Hindlimb muscle (tissue), 1 donor: ENCODE data around the gene CTAG1A. TPM values are rescaled to one million over a fixed set of nuclear protein-coding genes. Genes with fewer than 3 reads are reported as not detected.
"Not testable (repeated sequence)": the region's sequence is repeated elsewhere in the genome, so short reads cannot be mapped to it uniquely, and the experiment has no call there.

Source experiments
- DNase-seq: peaks from one replicate; pipeline ENCODE4 v3.0.0-alpha.2; 2013
- polyA plus RNA-seq: library from polyadenylated mRNA; unstranded; fragments of 120-200 nt; gene quantifications from one replicate; pipeline ENCODE4 v1.2.1, GENCODE V29; 2013; ENCODE audit not compliant: insufficient read length

Gene CTAG1A
- polyA plus RNA-seq = not detected

DNA sequence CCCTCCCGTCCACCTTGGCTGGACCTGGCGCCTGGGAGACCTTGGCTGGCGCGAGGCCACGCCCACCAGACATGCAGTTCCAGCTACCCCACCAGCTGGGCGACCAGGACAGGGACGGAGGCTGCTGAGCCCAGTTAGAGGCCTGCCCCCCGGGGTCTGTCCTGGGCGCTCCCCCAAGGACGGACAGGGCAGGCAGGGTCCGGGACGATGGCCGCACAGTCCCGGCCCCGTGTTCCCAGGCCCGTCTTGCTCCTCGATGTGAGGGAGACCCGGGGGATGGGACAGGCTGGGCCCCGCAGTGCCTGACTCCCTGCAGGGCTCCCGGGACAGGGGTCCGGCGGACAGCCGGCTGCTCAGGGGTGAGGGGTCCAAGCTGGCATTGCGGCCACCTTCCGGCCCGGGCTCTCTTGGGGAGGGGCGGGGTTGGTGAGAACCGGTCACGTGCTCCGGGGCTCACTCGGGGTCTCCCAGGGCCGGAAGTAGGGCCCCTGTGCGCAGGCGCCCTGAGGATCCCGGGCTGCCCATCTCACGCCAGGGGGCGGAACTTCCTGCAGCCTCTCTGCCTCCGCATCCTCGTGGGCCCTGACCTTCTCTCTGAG is at the start of gene CTAG1A:
Gene CTAG1A (plus strand): TSS at position 549 of the 599 bp plus-strand sequence. CDS start 74 bp downstream, outside the sequence.
- DNase-seq = not testable (repeated sequence)

GRCh38 chrX:154535892-154536291 is 49.0 kb upstream of the CTAG1A start:
- DNase-seq = no peak

GRCh38 chrX:154539077-154539476 is 45.9 kb upstream of the CTAG1A start:
- no peak for DNase-seq

- not testable (repeated sequence) for DNase-seq
These were observed 44.6 kb upstream of the CTAG1A start for GRCh38 chrX:154540365-154540764.

GRCh38 chrX:154540897-154541535 is 43.9 kb upstream of the CTAG1A start:
- no peak for DNase-seq

- DNase-seq = no peak
These were observed 43.4 kb upstream of the CTAG1A start for GRCh38 chrX:154541589-154541895.

DNA sequence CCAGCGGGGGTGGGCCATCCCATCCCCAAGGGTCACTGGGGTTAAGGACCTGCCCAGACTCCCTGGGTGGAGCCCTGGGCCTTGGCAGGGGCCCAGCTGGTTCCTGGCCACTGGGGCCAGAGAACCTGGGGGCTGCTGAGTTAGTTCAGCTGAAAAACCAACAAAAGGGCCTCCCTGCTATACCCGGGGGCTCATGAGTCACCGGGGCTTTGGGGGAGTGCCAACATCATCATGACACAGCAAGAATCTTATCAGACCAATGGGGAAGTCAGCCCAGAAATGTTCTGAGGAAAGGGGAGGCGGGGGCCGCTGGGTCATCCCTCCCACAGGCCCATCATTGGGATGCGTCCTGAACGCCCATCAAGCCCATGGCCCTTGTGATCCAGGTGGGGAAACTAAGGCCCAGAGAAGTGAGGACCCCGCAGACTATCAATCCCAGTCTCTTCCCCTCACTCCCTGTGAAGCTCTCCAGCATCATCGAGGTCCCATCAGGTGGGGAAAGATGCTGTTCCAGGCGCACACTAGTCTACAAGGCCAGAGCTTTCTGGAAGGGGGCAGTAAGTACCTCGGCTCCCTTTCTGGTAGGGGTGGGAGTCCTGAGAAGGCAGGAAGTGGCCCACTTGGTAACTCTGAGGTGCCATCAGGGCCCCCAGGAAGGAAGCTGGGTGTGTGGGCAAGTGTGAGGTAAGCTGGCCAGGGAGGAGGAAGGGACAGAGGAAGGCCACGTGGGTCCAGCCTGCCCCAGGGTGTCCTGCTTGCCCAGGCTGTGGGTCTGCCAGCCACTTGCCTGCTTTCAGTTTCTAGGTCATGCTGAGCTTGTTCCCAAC is 42.8 kb upstream of the CTAG1A start:
- DNase-seq = no peak

DNA sequence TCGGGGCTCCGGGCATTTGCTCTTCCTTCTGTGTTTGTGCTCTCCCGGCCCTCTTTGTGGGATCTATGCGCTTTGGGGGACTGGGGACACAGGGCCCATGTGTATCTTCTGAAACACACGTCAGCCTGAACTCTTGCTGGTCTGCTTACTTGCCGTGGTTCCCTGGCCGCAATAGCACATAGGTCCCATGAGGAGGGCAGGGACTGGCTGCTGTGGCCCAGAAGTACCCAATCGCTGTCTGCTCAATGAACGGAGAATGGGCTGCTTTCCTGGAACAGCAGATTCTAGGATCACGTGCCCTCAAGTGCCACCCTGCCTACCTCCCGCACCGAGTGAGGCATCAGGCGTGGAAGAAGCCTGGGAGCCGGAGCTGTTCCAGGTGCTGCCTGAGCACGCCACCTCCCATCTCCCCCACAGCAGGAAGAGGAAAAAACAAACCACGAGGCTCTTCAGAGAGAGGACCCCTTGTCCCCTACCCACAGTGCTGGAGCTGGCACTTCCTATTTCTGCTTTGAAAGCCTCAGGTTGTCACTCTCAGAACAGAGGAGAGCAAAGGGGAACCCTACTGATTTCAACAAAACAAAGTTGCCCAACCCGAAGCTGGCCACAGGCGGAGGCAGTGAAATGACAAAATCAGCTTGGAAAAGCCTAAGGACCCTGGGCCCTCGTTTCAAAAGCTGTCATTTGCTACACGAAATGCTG is 42.1 kb upstream of the CTAG1A start:
- no peak for DNase-seq

GRCh38 chrX:154545673-154546274 is 39.2 kb upstream of the CTAG1A start:
- no peak for DNase-seq

DNA sequence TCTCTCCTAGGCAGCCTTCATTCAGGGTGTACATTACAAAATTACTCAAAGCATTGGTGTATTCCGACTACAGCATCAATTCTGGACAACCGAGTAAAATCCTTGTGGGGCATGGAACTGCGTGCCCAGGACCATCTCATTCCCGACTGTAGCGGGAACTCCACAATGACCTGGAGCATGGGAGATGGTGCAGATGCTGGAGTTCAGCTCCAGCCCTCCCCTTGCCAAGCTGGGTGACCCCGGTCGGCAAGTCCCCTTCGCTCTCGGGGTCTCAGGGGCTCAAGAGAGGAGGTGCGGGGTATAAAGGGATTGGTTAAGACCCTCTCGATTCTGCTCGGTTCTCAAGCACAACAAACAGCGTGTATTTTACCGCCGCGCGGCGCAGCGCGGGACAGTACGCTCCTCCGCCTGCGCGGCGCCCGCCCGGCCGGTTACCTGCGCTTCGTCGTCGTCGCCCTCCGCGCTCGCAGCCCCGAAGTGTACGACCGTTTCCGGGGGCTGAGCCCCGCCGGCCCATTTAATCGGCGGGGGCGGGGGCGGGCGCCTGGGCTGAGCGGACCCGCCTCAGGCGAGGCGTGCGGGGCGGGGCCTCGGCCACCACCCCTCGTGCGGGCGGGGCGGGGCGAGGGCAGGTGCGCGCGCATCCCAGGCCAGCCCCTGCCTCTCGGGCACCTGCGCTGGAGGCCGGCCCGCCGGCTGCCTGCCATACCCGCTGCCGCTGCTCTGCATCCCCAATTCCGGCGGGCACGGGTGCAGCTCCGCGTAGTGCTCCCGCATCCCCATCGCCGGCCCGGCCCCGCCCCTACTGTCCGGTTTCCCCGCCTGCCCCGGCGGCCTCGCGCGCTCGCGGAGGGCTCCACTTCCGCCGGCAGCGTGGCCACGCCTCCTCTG is 38.3 kb upstream of the CTAG1A start, which contains the start of gene G6PD:
Gene G6PD (minus strand): TSS at position 493 of the 891 bp plus-strand sequence. CDS start 691 bp downstream, outside the sequence.
- DNase-seq = peak; percentile 69

DNA sequence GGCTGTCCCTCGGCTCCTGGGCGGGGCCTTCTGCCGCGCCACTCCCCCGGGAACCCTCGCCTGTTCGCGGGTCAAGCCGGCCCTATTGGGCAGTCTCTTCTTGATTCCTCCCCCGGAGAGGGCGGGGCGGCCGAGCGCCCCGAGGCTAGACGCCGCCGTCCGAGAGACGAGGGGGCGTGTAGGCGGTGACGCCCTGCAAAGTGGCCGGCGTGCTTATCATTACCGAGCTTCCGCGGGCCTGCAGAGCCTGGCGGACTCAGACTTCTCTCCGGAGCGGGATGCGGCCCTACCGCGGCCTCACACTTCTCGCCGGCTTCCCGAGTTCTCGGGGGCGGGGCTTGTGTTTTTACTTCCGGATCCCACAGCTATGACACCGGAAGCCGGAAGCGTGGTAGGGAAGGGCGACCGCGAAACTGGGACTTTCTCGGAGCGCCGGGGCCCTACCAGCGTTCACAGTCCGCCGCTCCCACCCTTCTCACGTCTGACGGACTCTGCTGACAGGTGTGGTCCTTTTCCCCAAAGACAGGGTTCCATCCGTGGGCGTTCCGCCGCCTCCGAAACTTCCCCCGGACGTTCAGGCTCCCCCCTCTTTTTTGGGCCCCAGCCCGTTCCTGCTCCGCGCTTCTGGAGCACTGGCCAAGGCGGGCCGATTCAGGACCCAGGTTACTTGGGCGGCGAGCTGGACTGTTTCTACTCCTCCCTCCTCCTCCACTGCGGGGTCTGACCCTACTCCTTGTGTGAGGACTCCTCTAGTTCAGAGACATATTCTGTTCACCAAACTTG is 37.5 kb upstream of the CTAG1A start, which contains the start of gene IKBKG:
Gene IKBKG (plus strand): TSS at position 376 of the 783 bp plus-strand sequence. CDS start 4,383 bp downstream, outside the sequence.
- peak; percentile 91 for DNase-seq

GRCh38 chrX:154548028-154548316 is 37.0 kb upstream of the CTAG1A start:
- no peak for DNase-seq

- DNase-seq = no peak
These were observed 35.2 kb upstream of the CTAG1A start for GRCh38 chrX:154549766-154550165.

DNA sequence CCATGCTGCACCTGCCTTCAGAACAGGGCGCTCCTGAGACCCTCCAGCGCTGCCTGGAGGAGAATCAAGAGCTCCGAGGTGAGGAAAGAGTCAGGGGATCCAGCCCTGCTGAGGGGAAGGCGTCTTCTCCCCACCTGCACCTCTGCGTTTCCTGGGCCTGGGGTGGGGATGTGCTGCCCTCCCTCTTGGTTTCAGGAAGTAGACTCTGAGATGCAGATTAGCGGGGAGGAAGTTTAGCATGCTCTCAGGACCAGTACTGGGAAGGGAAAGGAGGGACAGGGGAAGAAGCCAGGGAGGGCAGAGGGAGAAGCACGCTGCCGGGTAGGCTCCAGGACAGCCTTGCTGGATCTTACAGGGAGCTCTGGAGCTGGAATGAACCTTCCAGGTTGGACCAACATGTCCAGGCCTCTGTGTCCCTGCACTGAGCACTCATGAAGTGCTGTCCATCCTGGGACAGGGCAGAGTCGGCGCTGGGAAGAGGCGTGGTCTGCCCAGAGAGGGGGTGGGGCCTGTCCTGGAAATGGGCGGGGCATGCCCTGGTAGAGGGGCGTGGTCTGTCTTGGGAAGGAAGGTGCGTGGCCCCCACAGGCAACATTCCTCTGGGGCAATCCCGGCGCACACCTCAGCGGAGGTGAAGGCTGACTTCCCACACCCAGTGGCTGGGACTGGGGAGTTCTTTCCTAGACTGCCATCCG is 32.7 kb upstream of the CTAG1A start:
- DNase-seq = not testable (repeated sequence)

DNA sequence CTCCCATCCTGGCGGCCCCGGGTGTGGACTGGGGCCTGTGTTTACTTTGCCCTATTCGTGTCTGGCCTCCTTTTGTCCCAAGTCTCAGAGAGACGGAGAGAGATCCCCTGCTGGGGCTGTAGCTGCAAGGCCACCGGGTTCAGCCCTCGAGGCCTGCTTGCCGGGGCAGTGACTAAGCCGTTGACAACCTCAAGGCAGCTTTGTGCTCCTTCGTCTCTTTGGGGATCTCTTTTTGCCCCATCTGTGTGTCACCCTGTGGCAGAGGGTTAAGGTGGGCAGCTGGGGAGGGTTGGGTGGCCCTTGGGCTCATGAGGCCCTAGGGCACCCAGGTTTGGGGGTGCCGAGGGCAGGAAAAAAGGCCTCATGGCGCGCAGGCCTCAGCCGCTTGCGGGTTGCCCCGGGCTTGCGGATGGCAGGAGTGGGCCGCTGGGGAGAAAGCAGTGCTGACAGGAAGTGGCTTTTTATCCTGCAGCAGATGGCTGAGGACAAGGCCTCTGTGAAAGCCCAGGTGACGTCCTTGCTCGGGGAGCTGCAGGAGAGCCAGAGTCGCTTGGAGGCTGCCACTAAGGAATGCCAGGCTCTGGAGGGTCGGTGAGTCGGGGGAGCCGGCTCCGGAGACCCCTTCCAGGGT is 26.8 kb upstream of the CTAG1A start:
- not testable (repeated sequence) for DNase-seq

- DNase-seq = not testable (repeated sequence)
These were observed 26.0 kb upstream of the CTAG1A start for GRCh38 chrX:154558896-154559295.

- DNase-seq = not testable (repeated sequence)
These were observed 24.6 kb upstream of the CTAG1A start for GRCh38 chrX:154560326-154560725.

DNA sequence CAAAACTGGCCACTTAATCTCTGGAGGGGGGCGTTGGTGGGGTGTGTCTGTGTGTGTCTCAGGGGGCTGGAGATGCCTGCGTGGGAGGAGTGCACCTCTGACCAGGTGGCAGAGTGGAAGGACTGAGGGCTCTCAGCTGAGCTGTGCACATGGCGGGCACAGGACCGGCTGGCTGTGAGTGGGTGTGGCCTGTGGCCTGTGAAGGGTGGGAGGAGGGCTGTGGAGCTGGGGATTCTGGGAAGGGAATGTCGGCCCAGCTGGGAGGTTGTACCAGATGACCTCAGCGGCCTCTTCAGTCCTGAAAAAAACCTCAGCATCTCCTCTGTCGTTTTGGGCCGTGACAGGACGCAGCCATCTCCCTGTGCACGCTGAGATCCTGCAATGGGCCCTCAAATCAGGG is 22.6 kb upstream of the CTAG1A start:
- DNase-seq = not testable (repeated sequence)

- DNase-seq = not testable (repeated sequence)
These were observed 14.6 kb upstream of the CTAG1A start for GRCh38 chrX:154570361-154570760.
